NCI-H2227 treated with DMSO at 0.1 percent for 48 hours (cell line): ENCODE measurements around the gene MYOZ3.

Source experiments
- DNase-seq: peaks from one replicate; lab custom pipeline; 2025; lab: John Stamatoyannopoulos, UW

The MYOZ3 gene, protein sequence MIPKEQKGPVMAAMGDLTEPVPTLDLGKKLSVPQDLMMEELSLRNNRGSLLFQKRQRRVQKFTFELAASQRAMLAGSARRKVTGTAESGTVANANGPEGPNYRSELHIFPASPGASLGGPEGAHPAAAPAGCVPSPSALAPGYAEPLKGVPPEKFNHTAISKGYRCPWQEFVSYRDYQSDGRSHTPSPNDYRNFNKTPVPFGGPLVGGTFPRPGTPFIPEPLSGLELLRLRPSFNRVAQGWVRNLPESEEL

DNA sequence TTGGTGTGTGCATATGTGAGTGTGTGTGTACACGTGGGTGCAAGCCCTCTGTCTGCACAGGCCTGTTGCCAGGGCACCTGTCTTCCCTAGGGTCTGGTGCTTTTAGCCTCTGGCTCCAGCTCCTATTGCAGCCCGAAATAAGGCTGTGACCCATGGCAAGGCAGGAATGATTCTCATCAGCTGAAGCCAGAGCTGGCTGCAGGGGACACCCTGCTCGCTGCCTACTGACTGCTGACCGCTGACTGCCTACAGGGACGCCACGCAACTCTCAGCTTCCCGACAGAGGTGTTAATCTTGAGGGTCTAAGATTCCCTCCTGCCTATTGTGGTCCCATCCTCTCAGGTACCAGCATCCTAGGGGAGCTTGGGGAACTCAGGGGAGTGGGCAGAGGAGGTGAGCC lies at the start of gene MYOZ3:
MYOZ3 (plus strand) TSS at position 166 of the 400 bp plus-strand sequence. CDS start 1,691 bp downstream, outside the sequence.
- no peak for DNase-seq

DNA sequence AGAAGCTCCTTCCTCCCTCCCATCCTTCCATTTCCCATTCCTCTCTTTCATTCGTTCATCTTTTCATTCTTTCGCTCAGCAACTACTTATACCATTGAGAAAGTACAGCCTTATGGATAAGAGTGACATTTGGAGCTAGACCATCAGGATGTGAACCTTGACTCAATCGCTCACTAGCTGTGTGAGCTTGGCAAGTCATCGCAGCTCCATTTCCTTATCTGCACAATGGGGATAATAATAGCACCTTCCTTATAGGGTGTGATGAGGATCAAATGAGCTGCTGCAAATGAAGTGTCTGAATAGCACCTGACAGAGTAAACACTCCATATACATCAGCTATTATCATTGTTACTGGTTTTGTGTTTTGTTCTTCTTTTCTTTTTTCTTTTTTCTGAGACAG lies 48.6 kb upstream of the MYOZ3 start:
- DNase-seq, result no peak

DNA sequence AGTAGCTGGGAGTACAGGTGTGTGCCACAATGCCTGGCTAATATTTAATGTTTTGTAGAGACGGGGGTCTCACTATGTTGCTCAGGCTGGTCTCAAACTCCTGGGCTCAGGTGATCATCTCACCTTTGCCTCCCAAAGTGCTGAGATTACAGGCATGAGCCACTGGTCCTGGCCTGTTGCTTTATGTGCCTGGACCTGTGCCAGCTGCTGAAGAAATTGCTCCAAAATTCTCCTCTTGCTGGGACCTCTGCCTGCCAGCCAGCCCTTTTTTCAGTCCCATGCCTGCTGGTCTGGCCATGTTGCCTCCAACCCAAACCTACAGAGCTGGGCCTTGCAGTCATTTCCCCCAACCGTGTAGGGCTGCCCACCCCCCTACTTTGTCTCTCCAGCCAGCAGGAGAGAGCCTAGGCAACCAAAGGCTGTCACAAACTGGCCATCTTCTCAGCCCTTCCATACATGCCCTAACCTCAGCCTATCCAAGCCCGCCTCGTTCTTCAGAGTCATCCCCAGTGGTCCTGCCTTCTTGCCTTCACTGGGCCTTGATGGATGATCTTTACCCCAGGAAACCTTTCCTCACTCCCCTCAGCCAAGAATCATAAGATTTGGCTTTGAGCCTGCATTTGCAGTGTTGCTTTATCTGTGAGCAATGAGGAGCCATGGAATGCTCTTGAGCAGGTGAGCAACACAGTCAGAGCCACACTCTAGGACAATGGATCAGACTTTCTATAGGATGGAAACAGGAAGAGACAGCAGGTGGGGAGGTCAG lies 48.0 kb upstream of the MYOZ3 start:
- no peak for DNase-seq

DNA sequence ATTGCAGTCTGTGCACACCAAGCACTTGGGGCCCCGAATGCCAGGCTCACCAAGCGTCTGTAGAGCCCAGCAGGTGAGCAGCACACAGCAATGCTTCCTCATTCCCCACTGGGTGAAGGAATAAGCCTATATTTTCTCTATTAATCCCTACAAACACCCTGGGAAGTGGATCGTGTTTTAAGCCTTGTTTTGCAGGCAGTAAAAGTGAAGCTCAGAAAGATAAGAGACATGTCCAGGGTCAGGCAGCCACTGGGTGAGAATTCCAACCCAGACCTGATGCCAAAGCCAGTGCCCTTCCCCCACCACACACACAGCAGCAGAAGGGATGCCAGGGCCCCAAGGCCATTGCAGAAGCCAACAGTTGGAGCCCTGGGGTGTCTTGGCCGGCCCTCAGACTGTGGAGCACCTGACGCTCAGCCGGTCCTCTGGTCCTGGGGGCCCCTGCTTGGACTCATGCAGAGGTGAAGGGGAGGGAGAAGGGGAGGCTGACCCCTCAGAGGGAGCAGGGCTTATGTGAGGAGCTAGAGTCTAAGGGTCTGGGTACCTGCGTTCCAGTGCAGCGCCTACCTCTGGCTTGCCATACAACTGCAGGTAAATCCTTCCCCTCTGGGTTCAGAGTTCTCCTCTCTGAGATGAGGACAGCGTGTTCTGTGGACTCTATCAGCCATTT lies 46.9 kb upstream of the MYOZ3 start:
- DNase-seq, result no peak

DNA sequence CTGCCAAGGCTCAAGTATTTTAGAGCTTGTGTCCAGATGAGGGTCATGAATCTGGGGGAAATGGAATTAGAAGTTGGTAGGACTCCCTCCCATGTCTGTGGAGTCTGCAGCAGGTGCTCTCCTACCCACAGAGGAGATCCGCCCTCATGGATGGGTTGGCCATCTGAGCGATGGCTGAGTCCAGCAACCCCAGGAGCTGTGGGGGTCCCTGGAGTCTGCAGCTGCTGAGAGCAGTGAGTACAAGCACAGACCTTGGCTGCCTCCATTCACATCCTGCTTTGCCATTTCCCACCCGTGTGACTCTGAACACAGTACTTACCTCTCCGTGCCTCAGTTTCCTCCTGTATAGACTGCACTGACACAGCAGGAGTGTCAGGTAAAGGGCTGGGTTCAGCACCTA lies 46.4 kb upstream of the MYOZ3 start:
- DNase-seq, result no peak

DNA sequence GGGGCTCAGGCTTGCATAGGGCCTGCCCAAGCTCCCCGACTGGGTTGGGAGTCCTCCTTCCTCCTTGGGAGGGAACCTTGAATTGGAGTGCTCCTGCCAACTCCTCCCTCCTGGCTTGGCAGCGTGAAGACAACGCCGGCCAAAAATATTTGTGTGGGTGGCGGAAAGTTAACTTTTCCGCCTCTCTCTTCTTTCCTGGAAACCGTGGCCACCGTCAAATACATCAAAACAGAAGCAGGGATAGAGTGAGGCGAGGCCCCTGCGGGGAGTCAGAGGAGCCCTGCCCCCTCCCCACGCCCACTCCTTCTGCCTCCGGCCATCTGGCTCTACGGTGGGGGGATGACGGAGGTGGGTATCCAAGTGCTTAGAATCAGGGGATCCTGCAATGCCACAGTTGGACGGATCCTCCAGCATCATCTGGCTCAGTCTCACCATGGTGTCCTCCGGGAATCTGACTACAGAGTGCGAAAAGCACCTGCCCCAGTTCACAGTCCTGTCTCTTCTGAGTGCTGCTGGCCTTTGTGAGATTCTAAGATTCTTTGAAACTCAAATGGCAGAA lies 45.8 kb upstream of the MYOZ3 start:
- DNase-seq, result no peak

DNA sequence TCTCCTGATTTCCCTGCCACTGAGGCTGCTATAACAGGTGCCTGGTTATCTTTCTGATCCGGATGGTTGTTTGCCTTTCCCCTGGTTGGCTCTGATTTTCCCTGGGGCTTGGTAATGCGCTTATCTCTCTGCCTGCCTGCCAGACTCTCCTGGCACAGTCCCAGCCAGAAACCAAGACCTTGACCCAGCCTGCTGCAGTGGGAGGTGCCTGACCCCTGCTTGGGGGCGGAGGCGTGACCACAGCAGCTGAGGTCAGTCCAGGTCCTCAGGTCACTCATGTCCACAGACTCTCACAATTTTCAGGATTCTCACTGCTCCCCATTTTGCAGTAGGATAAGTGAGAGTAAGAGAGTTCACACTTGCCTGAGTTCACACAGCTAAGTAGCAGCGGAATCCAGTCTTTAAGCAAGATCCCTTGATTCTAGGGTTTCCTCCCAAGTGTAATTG lies 45.0 kb upstream of the MYOZ3 start:
- no peak for DNase-seq

DNA sequence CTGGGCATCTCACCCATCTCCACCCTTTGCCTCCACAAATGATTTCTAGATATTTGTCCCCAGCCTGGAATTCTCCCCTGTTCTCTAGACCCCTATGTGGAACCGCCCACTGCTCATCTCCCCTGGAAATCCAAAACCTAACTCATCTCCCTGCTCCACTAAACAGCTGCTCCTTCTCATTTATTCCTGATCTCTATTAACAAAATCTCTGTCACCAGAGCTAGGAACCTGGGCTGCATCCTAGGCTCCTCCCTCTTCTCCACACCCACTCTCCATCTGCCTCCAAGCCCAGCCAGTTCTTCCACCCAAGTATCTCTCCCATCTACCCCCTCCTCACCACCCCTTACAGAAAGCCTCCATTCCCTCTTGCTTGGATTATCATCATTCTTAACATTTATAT lies 44.5 kb upstream of the MYOZ3 start:
- no peak for DNase-seq

DNA sequence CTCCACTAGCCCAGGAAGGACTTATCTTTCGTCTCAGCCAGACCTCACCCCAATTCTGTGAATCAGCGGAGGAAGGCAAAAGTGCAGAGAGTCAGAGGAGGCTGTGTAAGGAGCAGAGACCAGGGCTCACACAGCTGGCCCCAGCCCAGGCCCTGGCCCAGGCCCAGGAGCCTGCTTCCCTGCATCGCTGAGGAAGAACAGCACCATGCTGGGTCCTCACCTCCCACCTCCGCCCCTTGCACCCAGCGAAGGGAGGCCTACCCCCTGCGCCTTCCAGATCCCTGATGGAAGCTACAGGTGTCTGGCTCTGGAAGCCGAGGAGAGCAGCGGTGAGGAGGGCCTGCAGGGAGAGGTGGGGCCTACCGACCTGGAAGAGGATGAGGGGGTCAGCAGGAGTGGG lies 42.9 kb upstream of the MYOZ3 start:
- DNase-seq, result no peak

DNA sequence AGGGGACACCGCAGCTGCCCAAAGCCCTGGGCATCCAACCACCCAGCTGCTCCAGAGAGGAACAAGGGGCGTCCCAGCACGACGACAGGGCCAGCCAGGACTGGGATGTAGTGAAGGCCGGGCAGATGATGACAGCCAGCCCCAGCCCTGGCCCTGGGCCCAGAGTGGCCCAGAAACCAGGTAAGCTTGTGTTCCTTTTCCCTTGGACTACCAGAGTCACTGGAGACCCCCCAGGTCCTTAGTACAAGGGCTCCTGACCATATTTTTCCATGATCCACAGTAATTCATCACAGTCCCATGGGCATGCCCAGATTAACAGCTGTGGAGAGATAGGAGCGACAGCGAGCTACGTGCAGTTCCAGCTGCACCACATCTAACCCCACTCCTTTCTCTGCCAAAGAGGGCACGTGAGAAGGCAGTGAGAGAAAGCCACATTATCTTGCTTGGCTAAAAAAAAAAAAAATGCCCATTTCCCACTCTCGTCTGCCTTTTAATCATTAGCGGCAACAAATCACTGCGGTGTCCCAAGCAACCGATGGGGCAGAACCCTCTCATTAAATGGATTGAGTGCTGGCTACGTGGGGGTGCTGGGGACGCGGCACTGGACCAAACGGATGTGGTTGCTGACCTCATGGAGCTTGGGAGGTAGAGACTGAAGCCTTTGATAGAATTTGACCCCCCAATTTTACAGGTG lies 42.3 kb upstream of the MYOZ3 start:
- DNase-seq, result no peak

DNA sequence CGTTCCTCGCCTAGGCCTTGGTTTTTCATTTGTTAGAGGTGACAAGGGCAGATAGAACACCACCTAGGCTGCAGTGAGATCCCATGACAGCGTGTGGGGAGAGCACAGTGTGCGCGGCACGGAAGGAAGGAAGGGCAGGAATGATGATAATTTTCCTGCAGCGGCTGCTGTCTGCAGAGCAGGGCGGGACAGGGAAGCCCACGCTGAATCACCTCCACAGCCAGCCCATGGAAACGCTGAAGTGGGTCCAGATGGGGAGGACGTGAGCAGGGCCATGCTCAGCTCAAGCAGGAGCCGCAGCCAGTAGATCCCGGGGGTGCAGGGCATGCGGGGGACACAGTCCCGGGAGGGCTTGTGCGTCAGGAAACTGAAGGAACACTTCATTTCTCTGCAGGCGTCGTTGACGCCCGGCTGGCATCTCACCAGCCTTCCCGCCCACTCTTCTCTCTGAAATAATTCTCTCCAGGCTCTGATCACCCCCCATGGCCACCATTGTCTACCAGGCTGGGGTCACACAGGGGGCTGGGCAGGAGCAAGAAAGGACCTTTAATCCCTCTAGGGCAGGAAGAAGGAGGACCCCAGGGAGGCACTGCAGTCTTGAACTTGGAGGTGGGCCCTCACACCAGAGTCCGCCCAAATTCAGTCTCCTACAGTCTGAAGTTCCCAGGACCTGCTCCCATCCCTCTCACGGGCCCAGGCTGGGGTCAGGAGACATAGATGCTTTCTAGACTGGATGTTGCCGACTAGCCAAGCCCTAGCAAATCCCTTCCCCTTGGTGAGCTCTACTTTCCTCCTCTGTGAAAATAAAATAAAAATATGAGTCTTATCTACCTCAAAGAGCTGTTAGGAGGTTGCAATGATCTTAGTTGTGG lies 41.5 kb upstream of the MYOZ3 start:
- DNase-seq, result peak; percentile 15

DNA sequence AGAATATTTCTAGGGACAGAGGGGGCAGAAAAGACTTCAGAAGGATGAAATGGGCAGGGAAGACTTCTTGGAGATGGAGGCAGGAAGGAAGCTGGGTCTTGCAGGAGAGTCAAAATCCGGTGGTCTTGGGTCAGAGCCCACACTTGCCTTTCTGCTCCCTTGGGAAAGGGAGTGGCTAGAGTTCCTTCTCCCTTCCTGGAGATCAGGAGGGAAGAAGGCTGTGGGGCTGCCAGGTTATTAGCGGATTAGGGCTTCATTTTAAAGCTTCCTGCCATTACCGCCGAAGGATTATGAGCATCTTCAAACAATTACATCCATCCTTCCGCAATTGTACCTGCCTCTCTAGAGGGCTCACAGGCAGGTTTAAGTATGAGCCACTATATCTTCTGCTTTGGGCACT lies 39.8 kb upstream of the MYOZ3 start:
- no peak for DNase-seq

DNA sequence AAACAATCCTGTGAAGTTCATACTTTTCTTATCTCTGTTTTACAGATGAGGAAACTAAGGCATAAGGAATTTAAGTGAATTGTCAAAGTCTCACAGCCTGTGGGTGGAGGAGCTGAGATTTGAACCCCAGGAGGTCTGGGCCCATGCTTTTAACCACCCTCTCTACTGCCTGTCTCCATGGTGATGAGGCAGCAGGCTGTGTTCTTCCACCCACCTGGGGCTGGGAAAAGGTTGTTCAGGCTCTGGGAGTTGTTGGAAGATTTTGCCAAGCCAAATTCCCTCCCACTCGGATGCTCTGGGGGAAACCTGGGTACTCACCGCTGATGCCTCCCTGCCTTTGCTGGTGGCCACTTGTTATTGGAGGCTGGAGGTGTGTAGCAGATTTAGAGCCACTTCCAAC lies 38.9 kb upstream of the MYOZ3 start:
- DNase-seq, result no peak

DNA sequence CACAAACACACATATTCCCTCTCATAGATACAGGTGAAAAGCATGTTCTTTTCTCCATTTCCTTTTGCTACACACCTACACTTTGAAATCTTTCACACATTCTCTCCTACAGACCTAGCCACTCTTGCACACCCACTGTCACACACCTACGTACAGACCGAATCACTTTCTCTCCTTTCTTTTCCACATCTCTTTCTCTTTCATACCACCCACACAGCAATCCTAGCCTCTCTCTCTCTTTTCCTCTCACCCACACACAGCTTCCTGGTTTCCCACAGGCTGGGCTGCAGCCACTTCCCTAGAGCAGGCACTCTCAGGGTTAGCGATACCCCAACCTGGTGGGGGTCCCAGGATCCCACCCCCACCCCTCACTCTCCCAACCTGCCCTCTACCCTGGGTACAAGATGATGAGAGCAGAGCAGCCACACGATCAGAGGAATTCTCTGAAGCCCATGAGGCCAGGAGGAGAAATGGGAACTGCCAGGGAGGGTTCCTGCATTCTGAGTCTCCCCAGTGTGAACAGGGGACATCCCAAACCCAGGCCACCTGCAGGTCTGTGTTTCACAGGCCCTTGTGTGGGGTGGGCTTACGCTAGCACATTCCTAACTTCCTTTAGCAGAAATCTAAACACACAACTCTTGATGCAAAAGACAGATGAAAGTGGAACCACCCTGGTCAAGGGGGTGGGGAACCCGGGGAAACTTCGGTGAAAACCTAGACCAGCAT lies 37.7 kb upstream of the MYOZ3 start:
- no peak for DNase-seq

DNA sequence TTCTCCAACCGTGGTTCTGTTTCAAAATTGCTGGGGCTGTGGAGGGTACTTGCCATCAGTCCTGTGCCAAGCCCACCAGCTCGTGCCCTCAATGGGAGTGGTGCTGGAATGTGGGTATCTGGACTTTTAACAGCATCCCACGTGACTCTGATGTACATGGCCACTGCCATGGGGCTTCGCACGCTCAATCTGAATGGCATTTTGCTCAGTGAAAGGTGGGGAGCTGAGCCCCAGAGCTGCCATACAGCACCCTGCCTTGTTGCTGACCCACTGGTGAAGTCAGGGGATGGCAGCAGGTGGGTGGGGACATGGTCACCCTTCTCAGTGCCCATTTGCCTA lies 37.2 kb upstream of the MYOZ3 start:
- no peak for DNase-seq

DNA sequence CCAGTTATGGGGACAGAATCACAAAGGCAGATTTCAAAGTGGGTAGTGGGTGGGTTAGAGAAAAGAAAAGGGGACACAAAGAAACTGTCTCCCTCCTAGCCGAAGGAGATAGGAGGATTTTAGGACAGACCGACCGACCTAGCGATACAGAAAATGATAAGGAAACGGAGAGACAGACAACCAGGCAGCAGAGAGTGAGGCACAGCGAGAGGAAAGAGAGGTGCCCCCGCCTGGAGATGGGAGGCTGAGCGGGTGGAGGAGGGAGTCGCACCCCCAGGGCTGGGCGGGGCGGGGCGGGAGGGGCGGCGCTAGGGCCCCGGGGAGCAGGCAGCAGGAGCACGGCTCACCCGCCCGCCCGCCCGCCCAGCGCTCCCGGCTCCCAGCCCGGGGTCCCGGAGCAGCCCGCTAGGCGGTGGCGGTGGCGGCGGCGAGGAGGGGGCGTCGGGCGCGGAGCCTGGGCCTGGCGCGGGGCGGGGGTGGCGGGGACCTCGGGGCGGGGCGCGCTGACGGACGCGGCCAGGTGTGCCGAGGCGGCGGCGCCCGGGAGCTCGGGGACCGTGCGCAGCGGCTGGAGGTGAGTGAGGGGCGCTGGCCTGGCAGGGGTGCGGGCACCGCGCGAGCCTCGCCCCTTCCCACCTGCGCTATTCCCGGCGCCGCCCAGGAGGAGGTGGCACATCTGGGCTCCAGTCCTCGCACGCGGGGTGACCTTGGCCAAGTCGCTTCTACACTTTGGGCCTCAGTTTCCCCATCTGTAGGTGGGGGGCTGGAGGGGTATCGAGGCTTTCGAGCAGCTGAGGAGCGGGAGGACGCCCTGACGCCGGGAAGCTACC lies 36.5 kb upstream of the MYOZ3 start:
- no peak for DNase-seq

DNA sequence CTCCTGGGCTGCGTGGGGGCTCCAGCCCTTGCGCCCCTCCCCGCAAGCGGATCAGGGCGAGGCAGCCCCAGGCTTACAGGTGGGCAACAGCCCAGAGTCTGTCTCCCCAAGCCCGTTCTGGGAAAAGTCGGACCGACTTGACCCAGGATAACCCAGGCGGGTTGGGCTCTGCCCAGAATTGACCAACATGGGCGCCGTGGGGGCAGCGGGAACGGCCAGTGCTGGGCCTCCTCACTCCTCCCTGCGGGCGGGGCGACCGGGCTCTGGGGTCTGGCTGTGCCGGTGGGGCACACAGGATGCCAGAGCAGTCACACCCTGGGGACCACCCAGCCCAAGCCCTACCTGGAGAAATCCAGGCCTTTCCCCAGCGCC lies 35.9 kb upstream of the MYOZ3 start:
- no peak for DNase-seq

DNA sequence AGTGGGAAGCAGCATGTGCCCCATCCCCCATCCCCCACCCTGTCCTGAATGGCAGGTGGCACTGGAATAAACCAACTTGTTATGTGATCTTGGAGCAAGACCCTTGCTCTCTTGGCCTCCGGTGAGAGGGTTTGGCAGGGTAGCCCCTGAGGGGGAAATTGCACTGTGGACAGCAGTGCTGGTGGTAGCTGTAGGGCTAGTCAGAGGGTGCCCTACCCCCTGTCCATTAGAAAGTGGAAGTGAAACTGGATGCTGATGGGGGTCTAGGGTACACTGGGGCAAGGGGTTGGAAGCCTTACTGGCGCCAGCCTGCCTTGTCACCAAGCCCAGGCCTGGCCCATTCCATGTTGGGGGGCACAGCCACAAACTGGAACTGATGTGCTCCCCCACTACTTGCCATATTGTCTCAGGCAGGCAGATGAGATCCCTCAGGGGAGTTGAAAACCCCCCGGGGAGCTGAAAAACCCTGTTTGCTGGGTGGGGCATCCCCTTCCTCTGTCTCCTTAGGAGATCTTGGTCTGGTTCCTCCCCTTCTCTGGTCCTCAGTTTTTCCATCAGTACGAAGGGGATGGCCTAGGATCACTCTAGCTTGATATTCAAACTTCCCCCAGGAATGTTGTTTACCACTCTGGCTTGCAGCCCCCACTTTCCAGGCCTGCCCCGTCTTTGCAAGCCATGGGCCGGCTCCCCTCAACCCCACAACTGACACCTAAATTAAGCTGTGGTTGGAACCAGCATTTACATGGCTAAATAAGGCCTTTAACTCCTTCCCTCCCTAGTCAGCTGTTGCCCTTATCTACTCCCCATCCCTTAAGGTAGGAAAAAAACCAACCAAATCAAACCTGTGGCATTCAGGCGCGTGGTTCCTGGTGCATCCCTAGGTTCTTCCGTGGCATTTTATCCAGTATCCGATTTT lies 35.0 kb upstream of the MYOZ3 start:
- no peak for DNase-seq

DNA sequence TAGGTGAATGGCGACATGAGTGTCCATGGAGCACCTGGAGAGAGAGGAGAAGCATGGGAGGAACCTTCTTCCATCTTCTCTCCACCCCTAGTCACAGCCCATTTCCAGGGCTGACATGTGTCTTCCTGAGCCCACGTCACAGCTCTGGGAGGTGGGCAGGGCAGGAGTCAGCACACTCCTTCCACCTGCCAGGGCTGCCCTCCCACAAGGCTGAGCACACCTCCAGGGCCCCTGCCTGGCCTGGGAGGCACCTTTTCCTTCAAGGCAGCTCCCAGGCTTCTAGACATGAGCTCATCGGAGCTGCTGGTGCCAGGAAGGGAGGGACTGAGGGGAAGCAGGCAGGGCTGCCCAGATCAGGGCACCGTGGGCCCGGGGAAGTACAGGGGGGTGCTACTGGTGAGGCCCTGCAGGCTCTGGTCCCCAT lies 34.2 kb upstream of the MYOZ3 start:
- no peak for DNase-seq
